ENCODE measurements around the gene ACTG1.

The ACTG1 gene

GRCh38 chr17:81512562-81513371 lies at the start of gene ACTG1:
ACTG1 (minus strand) TSS chr17:81512799; CDS start chr17:81512354, 445 bp downstream.
- Mint-ChIP-seq H3K4me3 (peak within 1 kb of the TSS; percentile 99), H3K27me3 (no peaks in the 10 kb centered on the region), H3K4me1 (peaks cover 48% of the 10 kb centered on the region), H3K9me3 (no peaks in the 10 kb centered on the region), H3K36me3 (peaks cover 36% of the 10 kb centered on the region), H3K27ac (peak within 1 kb of the TSS; percentile 98)
- peak; percentile 86 for DNase-seq (ENCODE audit: low spot score in 2 of 2)
- peak; percentile 62 for ATAC-seq (ENCODE audit: low read depth)

GRCh38 chr17:81561494-81561885 lies 48.9 kb upstream of the ACTG1 start:
- peak; percentile 3 for ATAC-seq (ENCODE audit: low read depth)
- DNase-seq (ENCODE audit: low spot score in 2 of 2): no peak
- peak overlapping the region; percentile 99 for H3K27ac Mint-ChIP-seq
- H3K9me3 Mint-ChIP-seq: no peaks in the 10 kb centered on the region
- H3K4me1 Mint-ChIP-seq: peaks cover 20% of the 10 kb centered on the region
- no peaks in the 10 kb centered on the region for H3K27me3 Mint-ChIP-seq
- no peak overlapping the region for H3K4me3 Mint-ChIP-seq
- peaks cover 27% of the 10 kb centered on the region for H3K36me3 Mint-ChIP-seq

DNA sequence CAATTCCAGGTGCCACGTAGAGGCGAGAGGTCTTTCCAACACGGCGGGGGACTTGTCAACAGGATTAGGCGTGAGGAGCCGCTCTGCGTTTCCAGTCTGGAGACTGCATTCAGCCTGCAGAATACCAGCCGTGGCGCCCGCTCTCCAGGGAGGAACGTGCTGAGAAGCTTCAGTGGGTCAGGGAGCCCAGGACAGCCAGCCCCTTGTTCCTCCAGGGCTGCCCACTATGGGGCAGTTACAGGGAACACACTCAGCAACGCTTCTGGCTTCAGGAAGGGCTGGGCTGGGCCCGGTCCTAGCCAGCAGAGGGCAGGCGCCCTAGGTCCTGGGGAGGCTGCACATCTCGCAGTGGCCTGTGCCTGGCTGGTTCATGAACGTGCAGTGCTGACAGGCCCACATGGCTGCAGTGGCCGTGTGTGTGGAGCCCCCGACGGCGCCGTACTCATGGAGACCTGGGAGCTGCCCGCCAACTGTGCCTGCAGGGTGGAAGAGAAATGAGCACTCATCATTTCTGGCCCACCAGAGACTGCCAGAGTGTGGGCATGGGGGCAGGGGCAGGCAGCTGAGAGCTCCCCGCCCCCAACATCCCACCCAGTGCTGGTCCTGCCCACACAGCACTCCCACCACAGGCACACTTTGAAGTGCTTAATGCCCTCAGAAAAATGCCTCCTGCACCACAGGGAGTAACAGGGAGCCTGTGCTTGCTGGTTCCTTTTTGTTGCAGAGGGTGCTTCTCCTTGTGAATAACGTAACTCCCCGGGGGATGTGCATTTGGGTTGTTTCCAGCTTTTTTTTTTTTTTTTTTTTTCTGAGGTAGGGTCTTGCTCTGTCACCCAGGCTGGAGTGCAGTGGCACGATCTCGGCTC lies 46.6 kb upstream of the ACTG1 start:
- H3K9me3 Mint-ChIP-seq: no peaks in the 10 kb centered on the region
- H3K4me3 Mint-ChIP-seq: no peak overlapping the region

GRCh38 chr17:81558115-81558468 lies 45.5 kb upstream of the ACTG1 start:
- DNase-seq (ENCODE audit: low spot score in 2 of 2) (no peak), ATAC-seq (ENCODE audit: low read depth) (no peak)
- Mint-ChIP-seq H3K36me3 (peaks cover 7% of the 10 kb centered on the region), H3K27ac (no peak overlapping the region), H3K27me3 (no peaks in the 10 kb centered on the region), H3K4me3 (no peak overlapping the region), H3K4me1 (peaks cover 29% of the 10 kb centered on the region), H3K9me3 (no peaks in the 10 kb centered on the region)

More for the DNA sequence above, 46.6 kb upstream of the ACTG1 start:
- ATAC-seq (ENCODE audit: low read depth): no peak
- DNase-seq (ENCODE audit: low spot score in 2 of 2): no peak
- no peak overlapping the region for H3K27ac Mint-ChIP-seq
- H3K27me3 Mint-ChIP-seq: no peaks in the 10 kb centered on the region
- peaks cover 9% of the 10 kb centered on the region for H3K36me3 Mint-ChIP-seq
- H3K4me1 Mint-ChIP-seq: peaks cover 22% of the 10 kb centered on the region

- H3K27ac Mint-ChIP-seq: no peak overlapping the region
- DNase-seq (ENCODE audit: low spot score in 2 of 2): no peak
Observed at GRCh38 chr17:81557276-81558114, 44.9 kb upstream of the ACTG1 start.

GRCh38 chr17:81556863-81557262 lies 44.3 kb upstream of the ACTG1 start:
- Mint-ChIP-seq H3K27ac (no peak overlapping the region), H3K4me3 (no peak overlapping the region), H3K9me3 (no peaks in the 10 kb centered on the region), H3K27me3 (no peaks in the 10 kb centered on the region), H3K36me3 (peaks cover 7% of the 10 kb centered on the region), H3K4me1 (peaks cover 24% of the 10 kb centered on the region)
- ATAC-seq (ENCODE audit: low read depth) (no peak), DNase-seq (ENCODE audit: low spot score in 2 of 2) (no peak)

More at GRCh38 chr17:81557276-81558114, 44.9 kb upstream of the ACTG1 start:
- H3K27me3 Mint-ChIP-seq: no peaks in the 10 kb centered on the region
- H3K9me3 Mint-ChIP-seq: no peaks in the 10 kb centered on the region
- no peak for ATAC-seq (ENCODE audit: low read depth)
- no peak overlapping the region for H3K4me3 Mint-ChIP-seq
- H3K36me3 Mint-ChIP-seq: peaks cover 7% of the 10 kb centered on the region
- peaks cover 26% of the 10 kb centered on the region for H3K4me1 Mint-ChIP-seq

GRCh38 chr17:81556175-81556691 lies 43.6 kb upstream of the ACTG1 start:
- H3K4me1 Mint-ChIP-seq: peaks cover 25% of the 10 kb centered on the region
- H3K4me3 Mint-ChIP-seq: no peak overlapping the region
- DNase-seq (ENCODE audit: low spot score in 2 of 2) (no peak), ATAC-seq (ENCODE audit: low read depth) (no peak)
- H3K36me3 Mint-ChIP-seq: peaks cover 7% of the 10 kb centered on the region
- H3K9me3 Mint-ChIP-seq: no peaks in the 10 kb centered on the region
- no peaks in the 10 kb centered on the region for H3K27me3 Mint-ChIP-seq
- no peak overlapping the region for H3K27ac Mint-ChIP-seq

DNA sequence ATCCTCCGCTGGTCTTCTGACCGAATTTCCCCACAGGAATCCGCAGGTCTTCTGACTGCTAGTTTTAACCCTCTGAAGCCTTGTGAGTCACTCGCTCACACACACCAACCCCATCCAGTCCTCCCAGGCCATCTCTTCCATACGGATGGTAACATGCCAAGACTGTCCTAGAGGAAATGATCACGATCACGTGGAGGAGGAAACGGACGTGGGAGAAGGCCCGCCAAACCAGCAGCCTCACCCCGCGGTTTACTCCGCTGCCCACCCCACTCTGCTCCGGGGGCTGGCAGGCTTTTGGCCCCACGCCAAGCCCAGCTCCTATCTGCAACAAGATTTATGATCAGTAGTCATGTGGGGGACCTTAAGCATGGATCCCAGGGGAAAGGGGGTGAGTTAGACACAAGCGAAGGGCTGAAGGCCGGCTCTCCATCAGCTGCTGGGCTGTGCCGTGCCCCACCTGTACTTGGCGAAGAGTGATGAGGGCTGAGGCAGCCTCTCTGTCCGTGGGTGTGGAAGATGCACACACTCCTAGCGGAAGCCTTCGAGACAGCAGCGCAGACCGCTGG lies 41.1 kb upstream of the ACTG1 start:
- H3K27ac Mint-ChIP-seq: peak overlapping the region; percentile 84
- H3K27me3 Mint-ChIP-seq: no peaks in the 10 kb centered on the region
- H3K4me3 Mint-ChIP-seq: peak overlapping the region; percentile 93
- peaks cover 11% of the 10 kb centered on the region for H3K36me3 Mint-ChIP-seq
- DNase-seq (ENCODE audit: low spot score in 2 of 2) (no peak), ATAC-seq (ENCODE audit: low read depth) (no peak)
- H3K4me1 Mint-ChIP-seq: peaks cover 21% of the 10 kb centered on the region
- H3K9me3 Mint-ChIP-seq: no peaks in the 10 kb centered on the region

- ATAC-seq (ENCODE audit: low read depth): peak; percentile 69
- peak overlapping the region; percentile 93 for H3K4me3 Mint-ChIP-seq
- H3K27me3 Mint-ChIP-seq: no peaks in the 10 kb centered on the region
- peaks cover 21% of the 10 kb centered on the region for H3K4me1 Mint-ChIP-seq
- H3K36me3 Mint-ChIP-seq: peaks cover 9% of the 10 kb centered on the region
- peak; percentile 60 for DNase-seq (ENCODE audit: low spot score in 2 of 2)
- no peaks in the 10 kb centered on the region for H3K9me3 Mint-ChIP-seq
- H3K27ac Mint-ChIP-seq: peak overlapping the region; percentile 84
Observed at GRCh38 chr17:81553018-81553615, 40.5 kb upstream of the ACTG1 start.

DNA sequence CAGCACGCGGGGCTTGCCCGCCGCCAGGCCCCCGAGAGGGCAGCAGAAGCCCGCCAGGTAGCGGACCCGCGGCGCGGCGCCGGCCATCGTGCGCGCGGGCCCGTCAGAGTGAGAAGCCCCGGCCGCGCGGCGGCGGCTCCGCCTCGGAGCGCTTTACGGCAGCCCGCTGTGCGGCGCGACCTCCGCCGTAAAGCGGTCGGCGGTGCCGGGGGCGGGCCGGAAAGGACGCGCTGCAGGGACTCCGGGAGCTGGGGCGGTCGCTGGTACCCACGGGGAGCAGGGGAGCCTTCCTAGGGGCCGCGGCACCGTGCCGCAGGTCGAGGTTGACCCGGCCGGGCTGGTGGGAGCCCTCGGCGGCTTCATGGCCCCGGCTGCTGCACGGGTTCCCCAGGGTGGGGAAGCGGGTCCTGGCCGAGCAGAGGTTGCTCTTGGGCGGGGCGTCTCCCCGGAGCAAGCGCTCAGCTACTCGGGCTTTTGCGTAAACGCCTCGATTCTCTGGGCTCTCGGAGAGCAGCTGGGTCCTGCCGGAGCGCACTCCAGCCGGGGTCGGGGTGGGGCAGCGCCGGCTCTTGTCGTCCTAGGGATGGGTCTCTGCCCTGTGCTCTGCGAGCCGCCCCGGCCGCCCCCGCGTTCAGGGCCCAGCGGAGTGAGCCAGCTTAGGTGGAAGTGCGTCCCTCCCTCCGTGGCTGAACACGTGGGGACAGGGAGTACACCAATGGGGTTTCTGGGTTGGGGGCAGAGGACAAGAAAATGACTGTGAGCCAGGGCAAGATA lies 39.8 kb upstream of the ACTG1 start, which contains the start of gene FAAP100:
Gene FAAP100 (minus strand): TSS at position 110 of the 774 bp plus-strand sequence. CDS start 23 bp downstream, at position 87.
- DNase-seq (ENCODE audit: low spot score in 2 of 2) (peak; percentile 77 to 93), ATAC-seq (ENCODE audit: low read depth) (peak; percentile 67)
- Mint-ChIP-seq H3K9me3 (no peaks in the 10 kb centered on the region), H3K27ac (peak within 1 kb of the TSS; percentile 84), H3K27me3 (no peaks in the 10 kb centered on the region), H3K4me3 (peak within 1 kb of the TSS; percentile 93), H3K4me1 (peaks cover 21% of the 10 kb centered on the region), H3K36me3 (peaks cover 9% of the 10 kb centered on the region)

- Mint-ChIP-seq H3K4me3 (peak overlapping the region; percentile 93), H3K9me3 (no peaks in the 10 kb centered on the region), H3K27ac (no peak overlapping the region), H3K4me1 (peaks cover 18% of the 10 kb centered on the region), H3K27me3 (no peaks in the 10 kb centered on the region), H3K36me3 (peaks cover 6% of the 10 kb centered on the region)
- ATAC-seq (ENCODE audit: low read depth): peak; percentile 7
- no peak for DNase-seq (ENCODE audit: low spot score in 2 of 2)
Observed at GRCh38 chr17:81551458-81552243, 39.1 kb upstream of the ACTG1 start.
